ENCODE data around the gene NHLRC4. TPM values are rescaled to one million over a fixed set of nuclear protein-coding genes. Genes with fewer than 3 reads are reported as not detected.

The NHLRC4 gene
- polyA plus RNA-seq, 3 donors: 0.29 to 0.57 (median 0.36) TPM

- Mint-ChIP-seq H3K9me3 (peaks cover 0 to 13% (median 8%) of the 10 kb centered on the region in 7 donors), H3K4me1 (peaks cover 3% of the 10 kb centered on the region), H3K27ac (peak overlapping the region in 1 of 7 donors; percentile 57), H3K4me3 (no peak overlapping the region), H3K36me3 (peaks cover 12 to 43% of the 10 kb centered on the region in 2 donors), H3K27me3 (ENCODE audit: low read depth in 3 of 3) (peaks cover 0 to 1% (median 0%) of the 10 kb centered on the region in 3 donors)
- Histone ChIP-seq H3K36me3 (replicated peaks in 1 of 2; ENCODE audit: control insufficient read depth in 1 of 2, insufficient read depth in 2 of 2, low read length in 2 of 2) (peaks cover 9 to 19% of the 10 kb centered on the region in 2 donors), H3K4me1 (ENCODE audit: control insufficient read depth in 1 of 2, insufficient read depth in 2 of 2, low read length in 2 of 2) (no peaks in the 10 kb centered on the region), H3K9ac (ENCODE audit: insufficient read depth, low read length, poor library complexity, severe bottlenecking) (no peak overlapping the region), H3K27ac (ENCODE audit: low read depth in 1 of 2, low read length in 2 of 2) (no peak overlapping the region), H3K27me3 (ENCODE audit: control insufficient read depth in 2 of 2, insufficient read depth in 2 of 2, low read length in 2 of 2) (no peaks in the 10 kb centered on the region), H2AFZ (ENCODE audit: insufficient read depth, low read depth, low read length, poor library complexity, severe bottlenecking) (no peak overlapping the region), H3K4me2 (replicated peaks; ENCODE audit: extremely low read depth, low read length, poor library complexity, severe bottlenecking) (no peak overlapping the region), H3K79me2 (ENCODE audit: insufficient read depth, low read length) (peaks cover 93% of the 10 kb centered on the region), H3K9me3 (replicated peaks in 1 of 2; ENCODE audit: control insufficient read depth in 1 of 2, insufficient read depth in 1 of 2, low read length in 2 of 2) (peaks cover 0 to 9% of the 10 kb centered on the region in 2 donors), H4K20me1 (ENCODE audit: insufficient read depth, low read length) (peaks cover 95% of the 10 kb centered on the region), H3K4me3 (replicated peaks in 1 of 3; ENCODE audit: low read depth in 2 of 3, low read length in 3 of 3) (no peak overlapping the region)
- no peak for DNase-seq
- intact Hi-C loops (cut with micrococcal nuclease): no loop called here
- no peak for TF ChIP-seq CTCF (IDR thresholded peaks at IDR 0.05)
- no CpG with 5 or more reads among the region's 5 CpGs for WGBS (ENCODE audit: insufficient coverage)
Measured at GRCh38 chr16:603933-604332, 37.1 kb downstream of the NHLRC4 start.

- Mint-ChIP-seq H3K9me3 (peaks cover 0 to 24% (median 9%) of the 10 kb centered on the region in 7 donors), H3K27ac (no peak overlapping the region), H3K4me1 (peaks cover 9% of the 10 kb centered on the region), H3K36me3 (peaks cover 8 to 32% of the 10 kb centered on the region in 2 donors), H3K4me3 (no peak overlapping the region), H3K27me3 (ENCODE audit: low read depth in 3 of 3) (no peaks in the 10 kb centered on the region)
- H3K9ac ChIP-seq (ENCODE audit: insufficient read depth, low read length, poor library complexity, severe bottlenecking): no peak overlapping the region
- H3K79me2 ChIP-seq (ENCODE audit: insufficient read depth, low read length): peaks cover 92% of the 10 kb centered on the region
- TF ChIP-seq CTCF (IDR thresholded peaks at IDR 0.05): no peak
- H3K4me1 ChIP-seq (ENCODE audit: control insufficient read depth in 1 of 2, insufficient read depth in 2 of 2, low read length in 2 of 2): no peaks in the 10 kb centered on the region
- H3K4me2 ChIP-seq (replicated peaks; ENCODE audit: extremely low read depth, low read length, poor library complexity, severe bottlenecking): no peak overlapping the region
- peaks cover 0 to 9% of the 10 kb centered on the region in 2 donors for H3K9me3 ChIP-seq (replicated peaks in 1 of 2; ENCODE audit: control insufficient read depth in 1 of 2, insufficient read depth in 1 of 2, low read length in 2 of 2)
- H3K27ac ChIP-seq (ENCODE audit: low read depth in 1 of 2, low read length in 2 of 2): no peak overlapping the region
- H3K27me3 ChIP-seq (ENCODE audit: control insufficient read depth in 2 of 2, insufficient read depth in 2 of 2, low read length in 2 of 2): no peaks in the 10 kb centered on the region
- no peak overlapping the region for H3K4me3 ChIP-seq (replicated peaks in 1 of 3; ENCODE audit: low read depth in 2 of 3, low read length in 3 of 3)
- H4K20me1 ChIP-seq (ENCODE audit: insufficient read depth, low read length): peaks cover 94% of the 10 kb centered on the region
- DNase-seq: no peak
- H3K36me3 ChIP-seq (replicated peaks in 1 of 2; ENCODE audit: control insufficient read depth in 1 of 2, insufficient read depth in 2 of 2, low read length in 2 of 2): no peaks in the 10 kb centered on the region
- H2AFZ ChIP-seq (ENCODE audit: insufficient read depth, low read depth, low read length, poor library complexity, severe bottlenecking): no peak overlapping the region
- intact Hi-C loops (cut with micrococcal nuclease): no loop called here
- 98% methylated on average over 16 of the region's 22 CpGs for WGBS (ENCODE audit: insufficient coverage)
Measured at GRCh38 chr16:606656-607307, 40.0 kb downstream of the NHLRC4 start.

Data from CD14-positive monocyte (primary cell).